GM12878 (cell line): Measurements from ENCODE around the gene SF3B5. TPM values are rescaled to one million over a fixed set of nuclear protein-coding genes. Genes with fewer than 3 reads are reported as not detected.

Experiments
- ATAC-seq: fragments of 200-7000 bp; cut with Tn5 transposase; 3 replicates; pipeline ENCODE4 v1.9.1; 2020; ENCODE audit warnings: mild to moderate bottlenecking, moderate library complexity
- BruUV-seq: library from RNA; stranded (reverse); fragments of 400-500 nt; replicated peaks from 2 replicates; lab custom pipeline; 2021; lab: Mats Ljungman, UMichigan
- CTCF ChIA-PET: fragments of 300-600 bp; sonication (Branson Sonifier 250); formaldehyde crosslinking; extraction: SDS; loops from one replicate; lab custom pipeline; 2021; ENCODE audit warnings: inconsistent platforms; lab: Yijun Ruan, JAX
- POLR2A ChIA-PET: fragments of 350-600 bp; formaldehyde crosslinking; extraction: SDS; loops from one replicate; lab custom pipeline; 2021; ENCODE audit warnings: inconsistent platforms; lab: Charles Lee
- RAD21 ChIA-PET: fragments of 300-600 bp; sonication (Branson Sonifier 250); formaldehyde crosslinking; loops from one replicate; lab custom pipeline; 2023; ENCODE audit warnings: antibody characterized with exemption; ENCODE audit not compliant: unreplicated experiment; lab: Charles Lee
- SMC1A ChIA-PET: fragments of 300-600 bp; sonication (Branson Sonifier 250); formaldehyde crosslinking; loops from one replicate; lab custom pipeline; 2023; ENCODE audit not compliant: unreplicated experiment, uncharacterized antibody; lab: Charles Lee
- DNase-seq: peaks from one replicate; pipeline ENCODE4 v3.0.0-alpha.2; 2011; ENCODE audit warnings: low read depth, low spot score
- FAIRE-seq: peaks from 3 replicates; lab custom pipeline; 2011; peaks lifted over from hg19 to GRCh38; lab: Jason Lieb, UNC
- H2AFZ ChIP-seq: 2 replicates; pipeline ENCODE4 v1.6.0; 2011; ENCODE audit warnings: low read depth, low read length, control low read depth; ENCODE audit not compliant: control insufficient read depth
- H3K27ac ChIP-seq: 2 replicates; pipeline ENCODE4 v1.5.1; 2011; ENCODE audit warnings: control low read depth; ENCODE audit not compliant: control insufficient read depth, insufficient read depth
- H3K27me3 ChIP-seq, 2 experiments: replicated peaks in 1 of 2; 2 replicates each; pipeline versions ENCODE4 v1.6.0 to v1.6.1; 2011; ENCODE audit warnings: low read length in 1 of 2; ENCODE audit not compliant: control insufficient read depth in 2 of 2, insufficient read depth in 2 of 2
- H3K36me3 ChIP-seq, 2 experiments: 2 replicates each; pipeline ENCODE4 v1.5.1; 2011; ENCODE audit warnings: low read length in 1 of 2; ENCODE audit not compliant: control insufficient read depth in 2 of 2, insufficient read depth in 2 of 2
- H3K4me1 ChIP-seq: 2 replicates; pipeline ENCODE4 v1.6.1; 2011; ENCODE audit warnings: mild to moderate bottlenecking, low read length, moderate library complexity, mixed read lengths; ENCODE audit not compliant: control insufficient read depth, insufficient read depth
- H3K4me2 ChIP-seq: 2 replicates; pipeline ENCODE4 v1.6.0; 2011; ENCODE audit warnings: control low read depth; ENCODE audit not compliant: control insufficient read depth, insufficient read depth
- H3K4me3 ChIP-seq: fragments of 200-600 bp; sonication (generic); 2 replicates; pipeline ENCODE4 v1.5.1; 2016
- H3K79me2 ChIP-seq: 2 replicates; pipeline ENCODE4 v1.6.0; 2011; ENCODE audit warnings: low read length; ENCODE audit not compliant: control insufficient read depth, insufficient read depth
- H3K9ac ChIP-seq: 2 replicates; pipeline ENCODE4 v1.8.0; 2011; ENCODE audit warnings: low read length, control low read depth, mixed read lengths; ENCODE audit not compliant: control insufficient read depth, insufficient read depth
- H3K9me3 ChIP-seq: replicated peaks from 3 replicates; pipeline ENCODE4 v1.5.1; 2011; ENCODE audit warnings: mild to moderate bottlenecking, low read length; ENCODE audit not compliant: control insufficient read depth, insufficient read depth
- H4K20me1 ChIP-seq: 2 replicates; pipeline ENCODE4 v1.6.0; 2011; ENCODE audit not compliant: control insufficient read depth, insufficient read depth
- BMI1 ChIP-seq: fragments of 450-650 bp; IDR thresholded peaks from 2 replicates; pipeline ENCODE4 v1.6.1; 2016; ENCODE audit warnings: mild to moderate bottlenecking, moderate library complexity, borderline replicate concordance
- CEBPB ChIP-seq, 2 experiments: fragments of 150-350 bp in 1 of 2; IDR thresholded peaks; 2 replicates each; pipeline ENCODE4 v1.6.1; 2012 to 2014; ENCODE audit warnings: low read depth in 2 of 2, low read length in 2 of 2, borderline replicate concordance in 1 of 2, inconsistent platforms in 1 of 2
- CREM ChIP-seq: IDR thresholded peaks from 2 replicates; pipeline ENCODE4 v1.6.1; 2014; ENCODE audit warnings: antibody characterized with exemption, low read depth
- E4F1 ChIP-seq: fragments of 450-650 bp; IDR thresholded peaks from 2 replicates; pipeline ENCODE4 v1.6.1; 2018; ENCODE audit warnings: borderline replicate concordance, mild to moderate bottlenecking; ENCODE audit not compliant: partially characterized antibody
- ESRRA ChIP-seq: IDR thresholded peaks from 2 replicates; pipeline ENCODE4 v1.6.1; 2012; ENCODE audit warnings: mild to moderate bottlenecking, low read length, improper control_type of control experiment
- GABPA ChIP-seq: IDR thresholded peaks from 2 replicates; pipeline ENCODE4 v1.6.1; 2014; ENCODE audit warnings: antibody characterized with exemption, low read depth, mild to moderate bottlenecking, inconsistent platforms
- JUNB ChIP-seq: IDR thresholded peaks from 2 replicates; pipeline ENCODE4 v1.6.1; 2016; ENCODE audit warnings: antibody characterized with exemption, mild to moderate bottlenecking
- MTA2 ChIP-seq: fragments of 450-650 bp; IDR thresholded peaks from 2 replicates; pipeline ENCODE4 v1.6.1; 2016; ENCODE audit warnings: low read depth, mild to moderate bottlenecking, moderate library complexity
- MTA3 ChIP-seq: IDR thresholded peaks from 2 replicates; pipeline ENCODE4 v1.6.1; 2012; ENCODE audit warnings: low read length, inconsistent platforms, borderline replicate concordance
- NFIC ChIP-seq: IDR thresholded peaks from 2 replicates; pipeline ENCODE4 v1.6.1; 2012; ENCODE audit warnings: low read depth, mild to moderate bottlenecking, inconsistent platforms, low read length, moderate library complexity
- RB1 ChIP-seq: fragments of 450-650 bp; formaldehyde crosslinking; IDR thresholded peaks from 2 replicates; pipeline ENCODE4 v1.6.1; 2017; ENCODE audit warnings: mild to moderate bottlenecking, borderline replicate concordance
- SRF ChIP-seq, 2 experiments: IDR thresholded peaks; 2 replicates each; pipeline ENCODE4 v1.6.1; 2011; ENCODE audit warnings: low read depth in 2 of 2, low read length in 2 of 2, mild to moderate bottlenecking in 1 of 2, moderate library complexity in 1 of 2
- STAT1 ChIP-seq: fragments of 450-650 bp; conservative IDR thresholded peaks from 2 replicates; pipeline ENCODE4 v1.6.1; 2014; ENCODE audit warnings: antibody characterized with exemption, mild to moderate bottlenecking
- YY1 ChIP-seq: IDR thresholded peaks from 2 replicates; pipeline ENCODE4 v1.6.1; 2011; ENCODE audit warnings: low read depth, mild to moderate bottlenecking, low read length
- ZBED1 ChIP-seq: IDR thresholded peaks from 2 replicates; pipeline ENCODE4 v1.6.1; 2016; ENCODE audit warnings: borderline replicate concordance
- ZNF217 ChIP-seq: fragments of 450-650 bp; IDR thresholded peaks from 2 replicates; pipeline ENCODE4 v1.6.1; 2017; ENCODE audit warnings: antibody characterized with exemption, mild to moderate bottlenecking
- WGBS: methylation state at CpG from one replicate; pipeline ENCODE4 v1.1.6; 2016; ENCODE audit warnings: low lambda C conversion rate; ENCODE audit not compliant: insufficient replicate concordance, insufficient coverage; ENCODE audit errors: missing lambda C conversion rate; 5-methylcytosine and 5-hydroxymethylcytosine counted together
- in situ Hi-C: fragments of 300-500 bp; cut with MboI; formaldehyde crosslinking; loops from 9 replicates; pipeline ENCODE4 v1.14.3; 2018; ENCODE audit warnings: mixed read lengths
- intact Hi-C: fragments of 100-400 bp; cut with micrococcal nuclease; formaldehyde crosslinking; loops from one replicate; pipeline ENCODE4 v1.14.2; 2022; ENCODE audit not compliant: unreplicated experiment
- polyA plus RNA-seq, 11 experiments: library from polyadenylated mRNA; depleted of rRNA in 4 of 11; unstranded in 6 of 11; stranded (reverse) in 5 of 11; fragments of >200 nt; fragmentation: Nextera tagmentation in 4 of 11; fragmentation: Illumina TruSeq in 1 of 11; extraction: Ambion mirVana in 4 of 11; extraction: Trizol in 1 of 11; gene quantifications; 1 replicate in 1 of 11; 2 replicates in 10 of 11; pipeline versions ENCODE4 v1.2.1 to v1.2.3, GENCODE V29; 2011 to 2016; ENCODE audit warnings: inconsistent platforms in 2 of 11, missing spikeins in 2 of 11, low read depth in 1 of 11
- total RNA-seq, 4 experiments: library from RNA; depleted of rRNA in 3 of 4; stranded (reverse); fragments of >200 nt in 3 of 4; fragmentation: Illumina TruSeq in 1 of 4; extraction: Trizol in 1 of 4; gene quantifications; 2 replicates each; pipeline versions ENCODE4 v1.2.1 to v1.2.3, GENCODE V29; 2013 to 2021
- TF ChIP-seq, protein P1 (sequence below): IDR thresholded peaks from 2 replicates; pipeline ENCODE4 v1.6.1; 2012; ENCODE audit warnings: low read length, inconsistent platforms

The SF3B5 gene
- total and polyA plus RNA-seq, 10 of the 15 experiments (the other 5 are each of a cell fraction or from before 2014, with no cell fraction given) = 220 to 864 (median 341) TPM

GRCh38 chr6:144131248-144131709, 35.9 kb upstream of the SF3B5 start:
- Histone ChIP-seq H3K9ac (no peak overlapping the region), H4K20me1 (no peaks in the 10 kb centered on the region), H3K27ac (no peak overlapping the region)
- in situ Hi-C loops = no loop called here
- TF ChIP-seq E4F1 (no peak), STAT1 (no peak), RB1 (no peak), MTA3 (no peak), ZBED1 (no peak), CEBPB (IDR thresholded peaks at IDR 0.05; ENCODE audit: borderline replicate concordance in 1 of 2, low read depth in 2 of 2, low read length in 2 of 2) (no peak), ZNF217 (no peak), GABPA (peak; percentile 35; the same call in 1 of the 2 replicates), CREM (peak; percentile 62; the same call in 1 of the 2 replicates), NFIC (peak; percentile 49; the same call in 1 of the 2 replicates), MTA2 (no peak), SRF (IDR thresholded peaks at IDR 0.05; ENCODE audit: low read depth in 2 of 2, low read length in 2 of 2) (no peak), JUNB (peak; percentile 93), BMI1 (no peak), YY1 (no peak), ESRRA (no peak)
- TF ChIP-seq, protein P1, sequence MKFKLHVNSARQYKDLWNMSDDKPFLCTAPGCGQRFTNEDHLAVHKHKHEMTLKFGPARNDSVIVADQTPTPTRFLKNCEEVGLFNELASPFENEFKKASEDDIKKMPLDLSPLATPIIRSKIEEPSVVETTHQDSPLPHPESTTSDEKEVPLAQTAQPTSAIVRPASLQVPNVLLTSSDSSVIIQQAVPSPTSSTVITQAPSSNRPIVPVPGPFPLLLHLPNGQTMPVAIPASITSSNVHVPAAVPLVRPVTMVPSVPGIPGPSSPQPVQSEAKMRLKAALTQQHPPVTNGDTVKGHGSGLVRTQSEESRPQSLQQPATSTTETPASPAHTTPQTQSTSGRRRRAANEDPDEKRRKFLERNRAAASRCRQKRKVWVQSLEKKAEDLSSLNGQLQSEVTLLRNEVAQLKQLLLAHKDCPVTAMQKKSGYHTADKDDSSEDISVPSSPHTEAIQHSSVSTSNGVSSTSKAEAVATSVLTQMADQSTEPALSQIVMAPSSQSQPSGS = peak; percentile 22; the same call in 1 of the 2 replicates
- TF ChIP-seq, all 136 proteins: peak for 5
- Histone ChIP-seq H3K4me1 (peaks cover 5% of the 10 kb centered on the region), H3K36me3 (no peaks in the 10 kb centered on the region), H3K4me3 (no peak overlapping the region), H3K79me2 (no peaks in the 10 kb centered on the region), H3K4me2 (0 out of 2 replicates have a peak overlapping the region, but pooled peaks have one; percentile 30), H3K9me3 (no peaks in the 10 kb centered on the region), H2AFZ (peak overlapping the region; percentile 56), H3K27me3 (no peaks in the 10 kb centered on the region)
- 0% methylated on average over 1 of the region's 1 CpG for WGBS
- intact Hi-C loops = no loop called here
- no TSS peak for BruUV-seq
- ChIA-PET SMC1A (interaction anchor here (0.6 to 1.3 kb wide), 4 partner anchors 10 to 87 kb away, joined by 3 read pairs; no protein-coding TSS in a partner anchor), RAD21 (interaction anchor here (0.9 kb wide), 1 partner anchor 1656 kb away, joined by 3 read pairs; no protein-coding TSS in a partner anchor), POLR2A (interaction anchor here (0.8 kb wide), 1 partner anchor 12 kb away, joined by 3 read pairs; no protein-coding TSS in a partner anchor), CTCF (interaction anchor here (0.7 to 1.4 kb wide), 4 partner anchors 8 to 191 kb away, joined by 3 to 5 read pairs (median 4); partner anchors contain the start of gene STX11)
- FAIRE-seq (no peak), DNase-seq (no peak), ATAC-seq (peak; percentile 85)
